ENCODE results near the gene RASGRF1.
"Not testable (repeated sequence)": the region's sequence is repeated elsewhere in the genome, so short reads cannot be mapped to it uniquely, and the experiment has no call there.

The RASGRF1 gene

DNA sequence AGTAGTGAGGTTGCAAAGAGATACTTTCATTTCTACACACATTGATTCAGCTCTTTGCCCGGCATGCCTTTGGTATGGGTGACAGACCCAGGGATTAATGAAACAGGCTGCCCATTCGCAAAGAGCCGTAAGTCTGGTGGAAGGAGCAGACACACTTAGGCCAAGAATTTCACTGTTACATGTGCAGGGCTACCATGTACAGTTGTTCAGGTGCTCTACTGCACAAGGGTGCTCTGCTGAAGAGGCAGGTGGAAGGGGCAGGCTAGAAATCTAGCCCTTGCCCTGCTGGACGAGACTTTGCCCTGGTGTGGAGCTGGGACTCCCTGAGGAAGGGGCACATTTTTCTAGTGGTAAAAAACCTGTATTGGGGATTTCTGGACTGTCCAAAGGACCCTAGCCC lies 26.2 kb upstream of the RASGRF1 start:
- TF ChIP-seq, protein P1, sequence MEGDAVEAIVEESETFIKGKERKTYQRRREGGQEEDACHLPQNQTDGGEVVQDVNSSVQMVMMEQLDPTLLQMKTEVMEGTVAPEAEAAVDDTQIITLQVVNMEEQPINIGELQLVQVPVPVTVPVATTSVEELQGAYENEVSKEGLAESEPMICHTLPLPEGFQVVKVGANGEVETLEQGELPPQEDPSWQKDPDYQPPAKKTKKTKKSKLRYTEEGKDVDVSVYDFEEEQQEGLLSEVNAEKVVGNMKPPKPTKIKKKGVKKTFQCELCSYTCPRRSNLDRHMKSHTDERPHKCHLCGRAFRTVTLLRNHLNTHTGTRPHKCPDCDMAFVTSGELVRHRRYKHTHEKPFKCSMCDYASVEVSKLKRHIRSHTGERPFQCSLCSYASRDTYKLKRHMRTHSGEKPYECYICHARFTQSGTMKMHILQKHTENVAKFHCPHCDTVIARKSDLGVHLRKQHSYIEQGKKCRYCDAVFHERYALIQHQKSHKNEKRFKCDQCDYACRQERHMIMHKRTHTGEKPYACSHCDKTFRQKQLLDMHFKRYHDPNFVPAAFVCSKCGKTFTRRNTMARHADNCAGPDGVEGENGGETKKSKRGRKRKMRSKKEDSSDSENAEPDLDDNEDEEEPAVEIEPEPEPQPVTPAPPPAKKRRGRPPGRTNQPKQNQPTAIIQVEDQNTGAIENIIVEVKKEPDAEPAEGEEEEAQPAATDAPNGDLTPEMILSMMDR (conservative IDR thresholded peaks at IDR 0.05; ENCODE audit: low read length): no peak

DNA sequence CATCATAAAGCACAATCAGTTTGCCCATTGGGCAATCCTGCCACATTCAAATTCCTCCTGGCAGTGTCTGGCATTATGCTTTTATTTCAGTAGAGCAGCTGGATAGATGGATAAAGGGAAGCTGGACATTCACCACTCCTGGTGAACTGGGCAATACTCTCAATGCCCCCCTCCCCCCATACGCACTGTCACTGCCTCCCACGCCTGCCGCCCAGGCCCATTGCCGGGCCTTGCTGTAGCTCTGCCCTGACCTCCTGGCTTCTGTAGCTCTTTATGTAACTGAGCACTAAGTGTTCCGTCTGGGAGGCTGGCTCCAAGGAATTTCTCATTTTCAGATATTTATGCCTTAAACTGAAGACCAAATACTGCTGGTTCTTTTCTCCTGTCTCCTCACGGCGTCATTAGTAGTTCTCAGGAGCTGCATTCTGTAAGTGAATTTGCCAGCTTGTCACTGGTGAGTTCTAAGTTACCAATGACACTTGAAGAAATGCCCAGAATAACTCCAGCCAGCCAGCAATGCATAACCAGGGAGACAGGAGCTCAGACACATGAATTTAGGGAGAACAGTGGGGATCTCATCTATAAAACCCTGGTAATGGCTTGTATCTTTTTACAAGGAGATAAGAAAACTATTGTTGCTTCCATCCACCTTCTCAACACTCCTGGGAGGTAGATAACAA lies 25.5 kb upstream of the RASGRF1 start:
- H3K4me3 ChIP-seq (ENCODE audit: low read length): no peak overlapping the region
- TF ChIP-seq, protein P1 (conservative IDR thresholded peaks at IDR 0.05; ENCODE audit: low read length): no peak
- no peak for DNase-seq (ENCODE audit: low read depth)

More for the DNA sequence above, 26.2 kb upstream of the RASGRF1 start:
- no peak overlapping the region for H3K4me3 ChIP-seq (ENCODE audit: low read length)
- DNase-seq (ENCODE audit: low read depth): no peak

DNA sequence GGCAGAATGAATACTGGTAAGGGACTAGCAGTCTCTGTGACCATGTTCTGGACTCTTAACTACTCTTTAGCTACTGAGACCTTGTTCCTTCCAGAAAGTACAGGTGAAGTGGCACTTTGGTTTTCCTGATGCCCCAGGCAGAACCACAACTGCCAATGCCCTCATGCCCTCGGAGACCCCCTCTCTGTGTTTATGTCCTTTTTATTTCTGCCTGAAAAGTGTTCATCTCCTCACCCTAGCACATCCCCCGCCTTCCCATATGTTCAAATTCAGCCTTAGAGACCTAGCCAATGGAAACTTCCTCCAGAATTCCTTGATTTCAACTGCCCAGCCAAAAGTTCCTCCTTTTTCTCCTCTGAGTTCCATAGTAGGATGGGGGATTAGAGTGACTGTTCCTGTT lies 23.3 kb upstream of the RASGRF1 start:
- no peak overlapping the region for H3K4me3 ChIP-seq (ENCODE audit: low read length)
- no peak for DNase-seq (ENCODE audit: low read depth)
- TF ChIP-seq, protein P1 (conservative IDR thresholded peaks at IDR 0.05; ENCODE audit: low read length): no peak

DNA sequence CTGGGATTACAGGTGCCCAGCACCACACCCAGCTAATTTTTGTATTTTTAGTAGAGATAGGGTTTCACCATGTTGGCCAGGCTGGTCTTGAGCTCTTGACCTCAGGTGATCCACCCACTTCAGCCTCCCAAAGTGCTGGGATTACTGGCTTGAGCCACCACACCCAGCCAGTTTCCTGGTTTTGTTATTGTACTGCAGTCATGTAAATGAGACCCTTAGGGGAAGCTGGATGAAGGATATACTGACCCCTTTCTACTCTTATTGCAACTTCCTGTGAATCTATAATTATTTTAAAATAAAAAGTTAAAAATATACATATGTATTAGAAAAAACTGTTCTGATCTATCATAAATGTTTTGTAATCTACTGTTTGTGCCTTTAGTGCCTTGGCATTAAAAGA lies 20.8 kb upstream of the RASGRF1 start:
- not testable (repeated sequence) for H3K4me3 ChIP-seq (ENCODE audit: low read length); DNase-seq (ENCODE audit: low read depth)

DNA sequence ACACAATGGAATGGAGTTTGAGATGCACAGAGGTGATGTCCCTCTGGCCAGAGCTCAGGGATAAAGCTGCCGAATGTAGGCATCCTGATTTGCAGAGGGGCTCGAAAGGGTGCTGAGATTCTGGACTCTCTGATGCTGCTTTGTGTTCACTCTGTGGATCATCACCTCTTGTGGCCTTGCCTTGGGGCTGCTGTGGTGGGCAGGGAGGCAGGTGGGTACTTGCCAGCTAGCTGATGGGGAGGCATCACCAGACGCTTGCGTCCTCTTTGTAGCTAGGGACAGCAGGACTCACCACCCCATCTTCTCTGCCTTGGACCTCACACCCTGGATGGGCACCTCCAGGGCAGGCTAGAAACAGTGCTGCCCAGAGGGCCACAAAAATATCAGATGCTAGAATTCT lies 14.6 kb upstream of the RASGRF1 start:
- TF ChIP-seq, protein P1 (conservative IDR thresholded peaks at IDR 0.05; ENCODE audit: low read length): no peak
- DNase-seq (ENCODE audit: low read depth): no peak
- no peak overlapping the region for H3K4me3 ChIP-seq (ENCODE audit: low read length)

DNA sequence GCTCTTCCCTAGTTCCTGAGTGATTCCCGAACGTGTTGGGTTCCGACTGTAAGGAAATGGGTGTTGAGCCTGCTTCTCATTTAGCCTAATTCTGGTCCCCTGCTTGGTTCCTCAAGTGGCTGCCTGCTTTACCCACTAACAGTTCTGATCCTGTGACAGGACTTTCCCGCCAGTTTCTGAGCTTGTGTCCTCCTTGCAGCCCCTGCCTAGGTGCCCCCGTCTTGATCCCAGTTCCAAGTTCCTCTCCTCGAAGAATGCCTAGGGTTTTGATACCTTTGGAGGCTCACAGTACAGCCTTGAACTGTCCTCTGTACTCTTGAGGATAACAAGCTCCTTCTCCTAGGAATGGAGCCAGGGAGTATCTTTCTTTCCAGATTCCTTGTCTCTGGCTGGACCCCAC lies 12.0 kb upstream of the RASGRF1 start:
- no peak for DNase-seq (ENCODE audit: low read depth)
- TF ChIP-seq, protein P1 (conservative IDR thresholded peaks at IDR 0.05; ENCODE audit: low read length): no peak
- no peak overlapping the region for H3K4me3 ChIP-seq (ENCODE audit: low read length)

DNA sequence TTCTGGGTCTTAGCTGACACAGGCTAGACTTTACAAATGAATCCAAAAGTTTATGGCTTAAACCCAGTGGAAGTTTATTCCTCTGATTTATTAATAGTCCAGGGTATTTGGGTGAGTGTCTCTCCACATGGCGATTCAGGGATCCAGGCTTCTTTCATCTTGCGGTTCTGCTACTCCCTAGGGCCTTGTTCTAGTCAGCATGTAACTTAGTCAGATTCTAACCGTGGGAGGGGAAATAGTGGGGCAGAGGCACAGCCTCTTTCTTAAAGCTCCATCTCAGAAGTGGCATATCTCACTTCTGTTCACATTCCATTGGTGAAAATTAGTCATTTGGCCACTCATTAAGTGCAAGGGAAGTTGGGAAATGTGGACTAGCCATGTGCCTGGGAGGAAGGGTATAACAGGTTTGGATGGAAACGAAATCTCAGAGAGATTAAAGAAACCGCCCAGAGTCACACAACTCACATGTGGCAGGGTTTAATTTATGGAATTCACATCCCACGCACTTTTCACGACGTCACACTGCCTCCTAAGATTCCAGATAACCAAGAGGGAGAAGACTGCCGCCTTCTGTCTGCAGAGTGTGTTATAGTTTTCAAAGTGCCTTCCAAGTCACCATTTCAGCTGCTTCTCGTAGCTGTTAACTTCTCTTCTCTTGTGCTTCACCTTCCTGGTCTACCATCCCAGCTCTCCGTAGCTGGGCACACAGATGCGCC lies 11.4 kb upstream of the RASGRF1 start:
- H3K4me3 ChIP-seq (ENCODE audit: low read length): no peak overlapping the region
- TF ChIP-seq, protein P1 (conservative IDR thresholded peaks at IDR 0.05; ENCODE audit: low read length): no peak
- DNase-seq (ENCODE audit: low read depth): no peak

Data from AG10803 (cell line).